ENCODE data around the gene HOXB5.
A peak's percentile ranks its signal among the peaks of the same experiment; 100 is the strongest.

Gene HOXB5

DNA sequence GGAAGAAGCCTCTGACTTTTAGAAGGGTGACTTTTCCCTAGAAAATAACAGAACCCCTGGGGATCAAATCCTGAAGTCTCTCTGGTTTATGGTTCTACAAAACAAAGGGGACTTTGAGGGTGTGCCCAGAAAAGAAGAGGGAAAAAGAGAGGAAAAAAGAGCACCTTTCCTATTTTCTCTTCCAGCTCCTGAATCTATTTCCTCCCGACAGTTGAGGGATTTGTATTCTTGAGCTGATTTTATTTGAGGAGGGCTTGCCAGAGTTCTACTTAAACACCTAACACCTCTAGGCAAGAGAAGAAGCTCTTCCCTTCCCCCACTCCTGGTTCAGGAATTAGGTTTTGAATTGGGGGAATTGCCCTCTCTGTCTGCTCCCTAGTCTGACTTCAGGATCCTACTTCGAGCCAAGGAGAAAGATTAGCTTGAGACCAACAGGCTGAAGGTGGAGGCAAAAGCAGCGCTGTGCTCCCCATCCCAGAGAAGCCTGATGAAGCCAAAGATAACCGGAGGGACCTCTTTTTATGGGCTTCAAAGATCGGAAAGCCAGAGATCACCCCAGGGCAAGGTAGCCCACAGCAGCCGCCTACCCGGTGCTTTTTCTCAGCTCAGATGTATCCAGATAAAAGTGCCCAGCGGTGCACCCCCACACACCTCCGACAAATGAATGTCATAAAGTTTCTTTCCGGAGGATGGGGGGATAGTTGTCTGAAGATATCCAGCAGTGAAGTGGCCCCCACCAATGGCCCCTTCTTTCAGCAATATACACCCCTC lies 4.3 kb downstream of the HOXB5 start:
- no peak for DNase-seq (ENCODE audit: low spot score)

DNA sequence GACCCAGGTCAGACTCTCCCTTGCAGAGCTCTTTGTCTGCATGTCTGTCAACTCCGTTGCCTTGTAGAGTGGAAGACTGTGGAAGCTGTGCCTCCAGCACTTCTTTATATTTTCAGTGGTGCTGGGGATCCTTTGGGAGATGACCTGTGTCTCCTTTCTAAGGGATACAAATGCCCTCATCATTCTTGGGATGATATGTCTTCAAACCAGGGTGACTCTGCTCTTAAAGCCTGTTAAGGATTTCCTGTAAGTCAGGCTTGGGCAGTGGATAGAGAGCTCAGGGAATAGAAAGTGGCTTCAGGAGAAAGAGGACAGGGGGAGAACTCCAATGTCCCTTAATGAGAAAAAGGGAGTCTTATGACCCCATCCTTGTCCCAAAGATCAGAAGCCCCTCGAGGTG lies 5.1 kb downstream of the HOXB5 start:
- DNase-seq (ENCODE audit: low spot score), result no peak

DNA sequence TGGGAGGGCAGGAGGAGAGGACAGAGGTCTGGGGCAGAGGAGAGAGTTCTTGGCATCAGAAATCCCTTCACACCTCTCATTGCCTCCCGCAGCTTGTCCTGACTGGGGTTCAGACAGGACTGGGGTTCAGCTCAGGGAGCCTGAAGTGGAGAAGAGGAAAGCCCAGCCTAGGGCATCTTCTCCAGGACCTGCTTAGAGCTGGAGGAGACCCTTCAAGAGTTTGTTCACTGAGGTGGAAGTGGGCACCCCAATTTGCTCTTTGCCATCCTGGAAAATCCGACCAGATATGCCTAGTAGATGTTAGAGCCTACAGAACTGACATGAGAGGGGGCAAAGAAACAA lies 5.5 kb downstream of the HOXB5 start:
- no peak for DNase-seq (ENCODE audit: low spot score)

DNA sequence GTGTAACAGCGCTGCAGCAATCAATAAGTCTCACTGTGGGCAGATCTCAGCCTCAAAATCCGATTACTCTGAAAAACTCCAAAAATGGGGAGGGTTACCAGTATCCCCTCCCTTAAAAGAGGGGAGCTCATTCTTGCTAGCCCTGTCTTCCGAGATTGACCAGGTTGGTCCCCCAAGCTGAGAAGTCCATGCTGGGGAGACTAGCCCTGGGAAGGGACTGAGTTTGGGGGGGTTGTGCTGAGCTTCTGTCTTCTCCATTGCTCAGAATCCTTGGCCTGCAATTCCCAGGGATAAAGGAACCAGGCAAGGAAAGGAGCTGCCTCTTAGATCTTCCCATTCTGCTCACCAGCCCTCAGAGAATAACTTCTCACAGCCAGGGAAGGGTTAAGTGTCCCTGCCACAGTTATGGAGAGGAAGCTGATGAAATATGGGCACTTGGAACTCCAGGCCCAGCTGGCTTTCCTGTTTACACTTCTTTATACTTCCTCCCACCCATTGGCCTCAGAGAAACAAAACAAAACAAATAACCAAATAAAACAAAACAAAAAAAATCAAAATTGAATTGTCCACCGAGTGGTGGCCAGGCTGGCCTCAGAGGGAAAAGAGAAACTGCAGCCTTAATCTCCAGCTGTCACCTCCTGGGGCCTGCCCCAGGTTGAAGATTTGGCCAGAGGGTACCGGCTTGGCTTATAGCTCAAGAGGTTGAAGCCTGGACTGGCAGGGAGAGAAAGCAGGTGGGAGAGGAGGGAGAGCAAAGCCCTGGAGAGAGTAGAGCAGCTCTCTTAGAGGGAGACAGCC lies 6.1 kb downstream of the HOXB5 start:
- no peak for DNase-seq (ENCODE audit: low spot score)

DNA sequence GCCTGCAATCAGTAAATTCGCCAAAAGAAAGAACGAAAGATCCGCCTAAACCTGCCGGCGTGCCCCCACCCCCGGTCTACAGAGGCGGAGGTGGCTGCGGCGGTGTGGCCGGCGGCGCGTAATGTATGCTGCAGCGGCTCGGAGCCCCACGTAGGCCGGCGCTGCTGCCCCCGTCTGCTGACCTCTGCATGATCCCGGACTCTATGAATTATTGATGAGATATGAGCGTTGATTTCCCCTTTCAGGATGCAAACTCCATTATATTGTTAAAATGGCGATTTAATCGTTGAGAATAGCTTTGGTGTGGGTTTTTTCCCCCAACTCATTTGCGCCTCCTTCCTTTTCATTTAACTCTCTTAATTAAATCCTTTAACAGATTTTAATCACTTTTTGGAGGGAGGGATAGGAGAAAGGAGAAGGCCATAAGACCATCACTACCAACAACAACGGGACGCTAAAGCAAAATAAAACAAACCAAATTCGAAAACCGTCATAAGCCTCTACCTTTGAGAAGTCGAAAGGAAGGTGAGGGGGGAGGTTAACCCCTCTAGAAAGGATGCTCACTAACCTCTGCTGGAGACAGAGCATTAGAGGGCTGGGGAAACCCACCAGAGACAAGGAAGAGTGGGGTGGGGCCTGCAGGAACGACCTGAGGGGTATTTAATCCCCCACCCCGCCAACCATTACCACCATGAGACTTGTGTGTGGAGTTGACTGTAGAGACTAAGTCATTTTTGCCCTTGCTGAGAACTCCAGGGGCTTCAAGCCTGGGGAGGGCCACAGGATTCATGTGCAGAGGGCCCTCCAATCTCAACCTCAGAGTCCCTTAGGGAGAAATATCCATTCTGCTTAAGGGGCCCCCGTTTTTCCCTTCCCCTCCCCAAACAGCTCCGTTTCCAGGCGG lies 7.0 kb downstream of the HOXB5 start:
- DNase-seq (ENCODE audit: low spot score), result no peak

DNA sequence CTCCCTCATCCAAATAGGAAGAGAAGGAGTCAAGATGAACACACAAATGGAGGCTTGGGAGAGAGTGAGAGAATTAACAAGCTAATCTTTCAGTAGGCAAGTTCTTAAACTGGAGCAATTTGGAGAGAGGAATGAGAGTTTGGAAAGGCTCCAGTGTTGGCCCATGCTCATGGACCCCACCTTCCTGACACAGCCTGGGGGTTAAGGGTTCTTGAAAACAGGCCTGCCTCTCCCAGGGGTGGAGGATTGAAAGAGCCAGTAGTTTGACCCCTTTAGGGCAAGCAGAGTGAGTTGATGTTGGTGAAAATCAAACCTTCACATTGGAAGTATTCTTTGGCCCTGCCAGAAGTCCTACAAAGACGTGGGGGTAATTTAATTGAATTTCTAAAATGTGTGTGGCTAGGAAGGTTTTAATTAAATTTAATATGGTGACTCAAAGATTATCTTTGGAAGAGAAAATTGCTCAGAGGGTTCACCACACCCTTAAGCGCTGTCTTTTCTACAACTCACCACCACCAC lies 9.3 kb downstream of the HOXB5 start:
- DNase-seq (ENCODE audit: low spot score), result no peak

DNA sequence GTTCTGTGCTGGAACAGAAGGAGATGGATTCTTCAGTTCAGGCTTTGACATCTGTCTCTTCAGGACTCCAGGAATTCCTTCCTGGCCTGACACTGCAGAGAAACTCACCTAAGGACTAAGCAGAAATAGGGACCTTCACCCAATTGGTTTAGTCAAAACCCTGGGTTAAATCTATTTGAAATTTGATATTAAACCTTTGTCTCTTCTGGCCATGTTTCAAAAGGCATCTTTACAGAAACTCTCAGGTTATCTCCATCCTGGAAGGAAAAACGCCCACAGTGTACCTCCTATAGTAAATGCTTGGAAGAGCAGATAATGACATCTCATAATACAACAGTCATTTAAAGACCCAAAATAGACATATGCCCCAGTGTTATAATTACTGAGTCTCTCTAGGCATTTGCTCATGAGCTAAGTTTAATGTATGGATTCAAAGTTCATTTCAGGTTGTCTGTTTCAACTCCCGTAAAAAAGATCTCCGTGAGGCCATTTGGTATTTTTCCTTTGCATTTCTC lies 9.8 kb downstream of the HOXB5 start:
- no peak for DNase-seq (ENCODE audit: low spot score)

DNA sequence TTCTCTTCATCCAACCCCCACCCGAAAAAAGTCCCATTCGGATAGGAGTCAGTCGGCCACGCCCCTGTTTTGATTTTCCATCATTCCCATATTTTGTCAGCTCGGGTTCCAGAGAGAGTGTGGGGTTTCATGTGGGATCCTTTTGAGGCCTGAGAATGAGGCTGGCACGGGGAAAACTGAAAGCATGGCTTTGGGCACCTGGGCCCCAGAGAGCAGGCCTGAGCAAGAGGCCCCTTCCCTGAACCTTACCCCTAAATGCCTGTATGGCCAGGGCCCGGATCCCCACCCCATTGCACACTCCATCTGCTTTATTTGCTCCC lies 10.9 kb downstream of the HOXB5 start:
- no peak for DNase-seq (ENCODE audit: low spot score)

DNA sequence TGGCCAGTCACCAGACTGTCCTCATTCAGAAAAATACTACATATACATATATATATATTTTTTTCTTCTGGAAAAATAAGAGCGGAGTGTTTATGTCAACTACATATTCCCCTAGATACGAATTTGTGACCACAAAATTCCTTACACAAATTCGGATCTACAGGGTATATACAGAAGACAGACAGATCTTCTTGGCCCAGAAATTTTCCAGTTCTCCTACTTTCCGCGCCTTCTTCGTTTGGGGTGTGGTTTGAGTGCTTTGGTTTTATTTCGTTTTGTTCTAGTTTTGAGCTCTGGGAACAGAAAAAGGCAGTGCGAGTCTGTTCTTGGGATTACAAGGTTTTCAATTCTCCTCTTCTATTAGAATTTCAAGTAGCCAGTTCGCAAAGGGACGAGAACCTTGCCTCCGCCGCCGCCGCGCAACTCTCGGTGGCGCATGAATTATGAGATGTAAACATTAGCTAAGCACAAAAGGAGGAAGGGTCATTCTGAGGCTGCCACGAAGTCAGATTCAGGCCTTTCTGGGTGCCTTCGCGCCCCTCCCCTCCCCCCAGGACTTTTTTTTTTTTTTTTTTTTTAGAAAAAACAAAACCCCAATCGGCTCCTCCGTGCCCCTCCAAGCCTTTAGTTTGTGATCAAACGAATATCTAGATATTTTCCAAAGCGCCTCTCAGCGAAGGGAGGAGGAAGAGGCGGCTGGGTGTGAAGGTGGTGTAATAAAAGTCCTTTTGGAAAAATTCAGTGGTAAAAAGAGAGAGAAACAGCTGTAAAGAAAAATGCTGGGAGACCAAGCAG lies 13.6 kb downstream of the HOXB5 start:
- DNase-seq (ENCODE audit: low spot score), result no peak

DNA sequence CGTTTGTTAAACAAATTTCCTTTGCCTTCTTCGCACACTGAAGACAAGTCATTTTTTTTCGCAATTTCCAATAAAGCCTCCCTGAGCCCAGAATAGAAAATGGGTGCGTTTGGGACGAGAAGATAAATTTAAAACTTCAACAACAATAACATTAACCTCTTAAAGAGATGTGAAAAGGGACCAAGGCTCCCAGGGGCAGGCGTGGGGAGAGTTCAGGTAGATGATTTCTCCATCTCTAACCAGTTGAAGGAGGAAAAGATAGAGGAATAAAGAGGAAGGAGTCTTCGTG lies 14.2 kb downstream of the HOXB5 start:
- no peak for DNase-seq (ENCODE audit: low spot score)

DNA sequence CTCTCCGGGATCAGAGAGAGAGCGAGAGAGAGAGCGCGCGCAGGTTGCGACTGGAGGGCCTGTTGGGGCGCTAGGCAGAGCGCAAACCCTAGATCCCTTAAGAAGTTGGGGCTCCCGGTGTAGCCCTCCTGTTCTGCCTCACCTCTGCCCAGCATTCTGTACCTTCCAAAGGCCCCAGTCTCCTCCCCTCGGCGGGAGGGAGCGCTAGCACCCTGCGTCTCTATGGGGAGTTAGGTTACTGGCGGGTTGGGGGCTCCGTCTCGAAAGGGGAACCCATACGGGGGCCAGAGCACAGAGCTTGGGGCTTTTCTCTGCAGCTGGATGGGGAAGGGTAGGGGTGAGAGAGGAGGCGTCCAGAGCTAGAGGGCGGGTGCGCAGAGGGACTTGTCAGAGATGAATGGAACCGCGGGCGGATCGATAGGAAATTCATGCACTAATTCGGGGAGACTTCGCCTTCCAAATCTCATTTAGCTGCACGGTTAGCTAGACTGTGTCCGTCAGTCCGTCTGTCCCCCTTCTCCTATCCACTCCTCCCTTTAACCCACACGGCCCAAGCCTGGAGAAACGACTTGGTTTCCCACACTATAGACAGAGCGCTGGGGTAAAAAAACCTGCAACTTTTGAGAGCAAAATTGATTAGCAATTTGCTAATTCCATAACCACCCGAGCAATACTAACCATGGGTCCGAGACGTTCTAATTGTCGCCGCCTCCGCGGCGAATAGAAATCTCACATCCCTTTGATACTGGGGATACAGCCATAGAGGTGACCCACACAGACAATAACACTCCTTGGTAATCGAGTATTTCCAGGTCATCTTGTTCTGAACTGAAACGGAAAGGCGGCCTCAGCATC lies 14.7 kb downstream of the HOXB5 start:
- no peak for DNase-seq (ENCODE audit: low spot score)

DNA sequence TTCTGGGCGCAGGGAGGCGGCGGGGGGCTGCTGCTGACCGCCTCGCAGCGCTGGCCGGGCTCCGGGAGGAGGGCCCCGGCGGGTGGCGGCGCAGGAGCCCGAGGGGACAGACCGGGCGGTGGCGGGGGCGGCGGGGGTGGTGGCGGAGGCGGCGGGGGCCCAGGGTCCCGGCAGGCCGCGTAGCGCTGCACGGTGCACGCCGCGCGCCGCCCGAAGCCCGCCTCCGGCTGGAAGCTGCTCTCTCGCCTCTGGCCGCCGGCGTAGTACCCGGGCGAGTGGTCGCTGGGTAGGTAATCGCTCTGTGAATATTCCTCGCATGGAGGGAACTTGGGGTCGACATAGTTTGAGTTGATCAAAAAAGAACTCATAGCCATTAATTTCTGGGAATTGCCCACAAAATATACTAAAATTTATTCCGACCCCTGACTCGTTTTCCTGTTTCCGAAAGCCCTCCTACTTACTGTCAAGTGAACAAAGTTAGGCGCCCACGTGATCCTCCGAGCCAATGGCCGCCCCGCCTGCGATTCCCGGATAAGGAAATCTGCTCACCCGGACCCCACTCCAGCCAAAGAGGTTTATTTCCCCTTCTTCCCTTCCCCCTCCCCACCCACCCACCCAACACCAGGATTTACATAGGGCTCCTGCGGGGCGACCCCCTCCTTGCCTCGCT lies 15.5 kb downstream of the HOXB5 start, which contains the start of gene HOXB4:
Gene HOXB4 (minus strand): TSS at position 405 of the 670 bp plus-strand sequence. CDS start 31 bp downstream, at position 374.
- DNase-seq (ENCODE audit: low spot score), result peak; percentile 62

DNA sequence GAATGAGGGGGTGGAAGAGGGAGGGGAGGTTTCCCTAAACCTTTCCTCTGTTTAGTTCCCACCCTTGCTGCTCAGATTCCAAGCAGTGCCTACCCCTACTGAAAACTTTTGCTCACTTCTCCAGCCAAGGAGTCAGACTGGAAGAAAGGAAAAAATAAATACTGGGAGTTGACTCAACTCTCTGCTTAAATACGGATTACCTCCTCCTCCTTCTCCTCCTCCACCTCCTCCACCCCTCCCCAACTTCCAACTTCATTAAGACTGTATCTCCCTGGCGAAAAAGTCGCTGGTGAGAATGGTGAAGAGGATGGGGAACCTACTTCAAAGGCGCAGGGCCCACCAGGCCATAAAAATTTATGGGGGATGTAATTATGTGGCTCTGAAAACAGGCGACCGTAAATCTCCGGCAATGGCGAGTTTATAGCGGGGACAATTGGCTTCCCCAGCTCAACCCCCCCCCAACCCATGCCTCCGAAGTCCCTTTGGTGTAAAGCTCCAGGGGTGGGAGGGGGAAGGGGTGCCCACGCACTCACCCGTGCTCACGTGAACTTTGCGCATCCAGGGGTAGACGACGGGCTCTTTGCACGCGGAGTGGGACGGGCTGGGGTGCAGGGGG lies 16.1 kb downstream of the HOXB5 start:
- no peak for DNase-seq (ENCODE audit: low spot score)

DNA sequence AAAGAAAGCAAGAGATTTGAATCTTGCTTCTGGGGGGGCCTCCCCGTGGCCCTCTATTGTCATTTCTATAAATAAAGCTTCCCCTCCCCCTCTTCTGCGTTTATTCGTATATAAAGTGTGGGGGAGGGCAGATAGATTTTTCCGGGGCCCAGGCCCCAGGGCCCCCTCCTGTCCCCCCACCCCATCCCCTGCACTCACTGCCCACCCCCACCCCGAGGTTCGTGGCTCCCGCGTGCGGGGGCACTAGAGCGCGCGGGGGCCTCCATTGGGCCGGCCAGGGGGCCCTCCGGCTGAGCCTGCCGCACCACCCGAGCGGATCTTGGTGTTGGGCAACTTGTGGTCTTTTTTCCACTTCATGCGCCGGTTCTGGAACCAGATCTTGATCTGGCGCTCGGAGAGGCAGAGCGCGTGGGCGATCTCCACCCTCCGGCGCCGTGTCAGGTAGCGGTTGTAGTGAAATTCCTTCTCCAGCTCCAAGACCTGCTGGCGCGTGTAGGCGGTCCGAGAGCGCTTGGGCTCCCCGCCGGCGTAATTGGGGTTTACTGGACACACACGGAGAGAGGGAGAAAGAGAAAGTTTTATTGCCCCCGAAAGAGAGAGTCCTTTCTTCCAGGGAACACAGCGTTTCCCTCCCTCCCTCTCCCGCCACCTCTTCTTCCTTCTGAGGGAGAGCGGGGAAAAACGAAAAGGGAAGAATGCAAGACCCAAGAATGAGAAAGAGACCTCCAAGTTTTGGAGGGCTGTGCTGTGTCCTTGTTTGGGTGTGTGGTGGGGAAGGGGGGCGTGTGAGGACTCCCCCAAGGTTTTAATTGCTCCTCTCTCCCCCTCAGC lies 16.9 kb downstream of the HOXB5 start:
- DNase-seq (ENCODE audit: low spot score), result peak; percentile 41

DNA sequence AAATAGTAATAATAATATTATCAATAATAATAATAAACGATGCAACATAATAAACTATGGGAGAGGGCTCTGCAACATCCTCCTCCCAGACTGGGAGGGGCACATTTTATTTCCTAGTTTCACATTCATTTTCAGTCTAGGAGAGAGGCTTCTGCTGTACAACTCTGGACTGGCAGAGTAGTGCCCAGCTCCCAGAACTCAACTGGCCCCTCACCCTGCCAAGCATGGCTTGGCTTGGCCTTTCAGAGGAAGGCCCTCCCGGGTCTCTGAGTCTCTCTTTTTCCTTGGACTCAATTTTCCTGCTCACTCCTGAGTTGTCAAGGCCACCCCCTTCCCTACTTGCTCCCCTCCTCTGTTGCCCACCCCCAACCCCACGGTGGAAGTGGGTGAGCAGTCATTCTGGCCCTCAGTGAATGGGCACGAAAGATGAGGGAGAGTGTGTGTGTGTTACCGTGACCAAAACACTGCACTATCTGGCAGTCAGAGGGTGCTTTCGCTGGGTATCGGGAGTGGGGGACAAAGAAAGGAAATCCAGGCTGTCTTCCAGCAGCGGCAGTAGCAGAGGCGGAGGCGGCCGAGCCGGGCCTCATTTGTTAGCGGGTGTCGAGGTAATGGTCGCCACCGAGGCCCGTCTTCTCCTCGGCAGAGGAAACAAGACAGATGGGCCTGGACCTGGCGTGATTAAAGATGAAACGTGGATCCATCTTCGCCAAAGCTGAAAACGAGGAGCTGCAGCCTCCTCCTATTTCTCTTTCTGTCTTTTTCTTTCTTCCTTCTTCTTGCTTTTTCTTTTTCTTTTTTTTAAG lies 17.7 kb downstream of the HOXB5 start:
- DNase-seq (ENCODE audit: low spot score), result no peak

DNA sequence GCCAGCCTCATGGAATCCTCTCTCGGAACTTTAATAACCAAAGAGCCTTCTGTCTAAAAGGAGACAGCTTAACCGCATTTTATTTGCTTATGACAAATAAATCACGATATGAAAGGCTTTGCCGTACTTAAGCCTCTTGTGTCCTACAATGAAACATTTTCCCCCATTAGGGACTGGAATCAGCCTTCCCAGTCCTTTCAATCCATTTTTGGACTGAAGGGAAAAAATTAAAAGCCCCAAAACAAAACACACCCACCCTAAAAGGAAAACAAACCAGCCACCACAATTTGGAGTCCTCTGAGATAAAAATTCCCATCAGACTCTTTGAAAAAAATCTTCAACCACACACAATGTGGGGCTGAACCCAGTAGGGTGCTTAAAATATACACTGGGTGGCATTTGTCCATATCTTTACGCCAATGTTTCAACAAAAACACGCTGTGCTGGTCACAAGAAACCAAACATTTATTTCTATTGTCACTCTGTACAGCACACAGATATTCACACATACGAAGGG lies 18.5 kb downstream of the HOXB5 start:
- no peak for DNase-seq (ENCODE audit: low spot score)

DNA sequence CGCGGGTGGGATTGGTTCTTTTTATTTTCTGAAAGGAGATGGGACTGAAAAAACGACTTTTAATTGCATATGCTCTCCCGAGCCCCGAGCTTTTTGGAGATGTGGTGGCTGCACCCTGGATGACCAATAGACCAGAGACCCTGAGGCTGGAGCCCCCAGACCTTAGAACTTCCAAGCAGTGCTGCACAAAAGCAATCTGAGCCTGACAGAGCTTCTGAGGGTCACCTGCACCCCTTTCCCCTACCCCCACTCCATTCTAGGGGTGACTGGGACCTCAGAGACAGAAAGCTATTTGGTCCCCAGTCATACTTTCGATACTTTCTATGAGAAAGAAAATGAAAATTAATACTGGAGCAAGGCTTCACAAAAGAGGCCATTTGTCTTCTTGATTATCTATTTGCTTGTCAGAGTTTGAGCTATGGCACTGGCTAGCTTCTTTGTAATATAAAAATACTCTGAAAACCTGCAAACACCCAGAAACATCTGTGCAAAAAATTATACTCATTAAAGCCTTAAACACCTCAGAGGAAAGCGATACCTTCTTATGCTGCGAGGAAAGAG lies 19.0 kb downstream of the HOXB5 start:
- DNase-seq (ENCODE audit: low spot score), result no peak

Measured in hematopoietic multipotent progenitor cell treated with erythropoietin and hydrocortisone succinate and interleukin-3 and kit ligand, for 15 days (in vitro differentiated cells).